Chondrocyte (in vitro differentiated cells): ENCODE measurements around the gene ITGA8. TPM values are rescaled to one million over a fixed set of nuclear protein-coding genes. Genes with fewer than 3 reads are reported as not detected.
"Not testable (repeated sequence)": the region's sequence is repeated elsewhere in the genome, so short reads cannot be mapped to it uniquely, and the experiment has no call there.

Experiments used
- DNase-seq: peaks from one replicate; pipeline ENCODE4 v3.0.0; 2021; ENCODE audit warnings: mixed read lengths, low spot score
- H3K27ac Mint-ChIP-seq: one replicate; pipeline ENCODE4 v1.8.0; 2021; ENCODE audit warnings: mild to moderate bottlenecking, moderate library complexity, mixed read lengths; ENCODE audit not compliant: unreplicated experiment
- H3K27me3 Mint-ChIP-seq: 2 replicates; pipeline ENCODE4 v1.8.0; 2021; ENCODE audit warnings: low read depth, mixed read lengths
- H3K36me3 Mint-ChIP-seq: 2 replicates; pipeline ENCODE4 v1.8.0; 2021; ENCODE audit warnings: low read depth, mixed read lengths
- H3K4me1 Mint-ChIP-seq: 2 replicates; pipeline ENCODE4 v1.8.0; 2021; ENCODE audit warnings: low read depth, mild to moderate bottlenecking, mixed read lengths
- H3K4me3 Mint-ChIP-seq: one replicate; pipeline ENCODE4 v1.8.0; 2021; ENCODE audit warnings: mild to moderate bottlenecking, moderate library complexity, mixed read lengths; ENCODE audit not compliant: unreplicated experiment
- H3K9me3 Mint-ChIP-seq: 2 replicates; pipeline ENCODE4 v1.8.0; 2021; ENCODE audit warnings: low read depth, mixed read lengths
- CTCF ChIP-seq: fragments of 200-600 bp; sonication (generic); IDR thresholded peaks from 2 replicates; pipeline ENCODE4 v1.5.0; 2021; ENCODE audit warnings: antibody characterized with exemption, mild to moderate bottlenecking, moderate library complexity
- total RNA-seq: library from RNA; stranded (reverse); gene quantifications from 3 replicates; pipeline ENCODE4 v1.2.1, GENCODE V29; 2021

The ITGA8 gene
- total RNA-seq, 1 donor from 2014 or later = 5.6 TPM

GRCh38 chr10:15585303-15585715 lies 134.4 kb downstream of the ITGA8 start:
- no peak overlapping the region for H3K4me3 Mint-ChIP-seq
- no peak overlapping the region for H3K27ac Mint-ChIP-seq
- TF ChIP-seq CTCF = peak; percentile 88
- no peak for DNase-seq
- H3K4me1 Mint-ChIP-seq = peaks cover 11% of the 10 kb centered on the region
- H3K9me3 Mint-ChIP-seq = peaks cover 3% of the 10 kb centered on the region
- H3K27me3 Mint-ChIP-seq = no peaks in the 10 kb centered on the region
- no peaks in the 10 kb centered on the region for H3K36me3 Mint-ChIP-seq

GRCh38 chr10:15582972-15583371 lies 136.8 kb downstream of the ITGA8 start:
- not testable (repeated sequence) for H3K36me3 Mint-ChIP-seq, H3K27me3 Mint-ChIP-seq, DNase-seq, H3K27ac Mint-ChIP-seq, H3K4me3 Mint-ChIP-seq, H3K9me3 Mint-ChIP-seq
- H3K4me1 Mint-ChIP-seq = peaks cover 13% of the 10 kb centered on the region

- Mint-ChIP-seq H3K9me3 (peaks cover 3% of the 10 kb centered on the region), H3K27me3 (no peaks in the 10 kb centered on the region), H3K4me3 (no peak overlapping the region), H3K27ac (peak overlapping the region; percentile 68), H3K4me1 (peaks cover 10% of the 10 kb centered on the region), H3K36me3 (no peaks in the 10 kb centered on the region)
- no peak for TF ChIP-seq CTCF
- no peak for DNase-seq
Measured at GRCh38 chr10:15579605-15580004, 140.1 kb downstream of the ITGA8 start.

GRCh38 chr10:15572531-15573045 lies 147.1 kb downstream of the ITGA8 start:
- Mint-ChIP-seq H3K27me3 (no peaks in the 10 kb centered on the region), H3K9me3 (no peaks in the 10 kb centered on the region)

GRCh38 chr10:15571575-15571974 lies 148.1 kb downstream of the ITGA8 start:
- H3K27me3 Mint-ChIP-seq = no peaks in the 10 kb centered on the region
- DNase-seq = no peak
- H3K27ac Mint-ChIP-seq = no peak overlapping the region
- H3K36me3 Mint-ChIP-seq = no peaks in the 10 kb centered on the region
- no peak for TF ChIP-seq CTCF
- H3K4me1 Mint-ChIP-seq = peaks cover 27% of the 10 kb centered on the region
- no peaks in the 10 kb centered on the region for H3K9me3 Mint-ChIP-seq
- no peak overlapping the region for H3K4me3 Mint-ChIP-seq

More at GRCh38 chr10:15572531-15573045, 147.1 kb downstream of the ITGA8 start:
- no peak overlapping the region for H3K4me3 Mint-ChIP-seq
- no peak for DNase-seq
- no peak for TF ChIP-seq CTCF
- peaks cover 27% of the 10 kb centered on the region for H3K4me1 Mint-ChIP-seq
- no peak overlapping the region for H3K27ac Mint-ChIP-seq
- H3K36me3 Mint-ChIP-seq = no peaks in the 10 kb centered on the region

- Mint-ChIP-seq H3K27me3 (no peaks in the 10 kb centered on the region), H3K4me3 (no peak overlapping the region), H3K9me3 (no peaks in the 10 kb centered on the region), H3K27ac (no peak overlapping the region), H3K36me3 (no peaks in the 10 kb centered on the region), H3K4me1 (peaks cover 33% of the 10 kb centered on the region)
- DNase-seq = no peak
- TF ChIP-seq CTCF = no peak
Measured at GRCh38 chr10:15570738-15571339, 148.9 kb downstream of the ITGA8 start.
